ENCODE results near the gene COL26A1.
"Not testable (repeated sequence)": the region's sequence is repeated elsewhere in the genome, so short reads cannot be mapped to it uniquely, and the experiment has no call there.

The COL26A1 gene

DNA sequence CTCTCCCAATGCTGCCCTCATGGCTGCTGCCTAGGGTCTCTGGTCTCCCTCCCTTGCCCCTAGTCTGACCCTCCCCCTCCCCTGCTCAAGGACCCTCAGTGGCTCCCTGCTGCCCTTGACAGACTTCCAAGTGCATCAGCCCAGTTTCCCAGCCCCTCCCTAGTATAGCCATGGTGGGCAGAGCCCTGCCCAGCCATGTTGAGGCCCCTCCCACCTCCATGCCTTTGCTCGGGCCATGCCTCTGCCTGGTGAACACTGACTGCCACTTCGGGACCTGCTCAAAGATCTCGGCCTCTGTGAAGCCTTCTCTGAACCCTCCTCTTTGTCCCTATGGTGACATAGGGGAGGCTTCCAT, 193.2 kb downstream of the COL26A1 start:
- DNase-seq = no peak

DNA sequence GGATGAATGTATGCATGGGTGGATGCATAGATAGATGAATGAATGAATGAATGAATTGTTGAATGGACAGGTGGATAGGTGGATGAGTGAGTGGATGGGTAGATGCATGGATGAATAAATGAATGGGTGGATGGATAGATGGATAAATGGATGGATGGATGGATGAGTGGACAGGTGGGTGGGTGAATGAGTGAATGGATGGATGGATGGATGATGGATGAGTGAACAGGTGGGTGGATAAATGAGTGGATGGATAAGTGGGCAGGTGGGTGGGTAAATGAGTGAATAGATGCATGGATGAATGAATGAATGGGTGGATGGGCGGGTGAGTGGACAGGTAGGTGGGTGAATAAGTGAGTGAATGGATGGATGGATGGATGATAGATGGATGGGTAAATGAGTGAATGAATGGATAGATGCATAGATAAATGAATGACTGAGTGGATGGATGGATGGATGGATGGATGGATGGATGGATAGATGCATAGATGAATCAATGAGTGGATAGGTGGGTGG, 193.8 kb downstream of the COL26A1 start:
- DNase-seq = no peak

DNA sequence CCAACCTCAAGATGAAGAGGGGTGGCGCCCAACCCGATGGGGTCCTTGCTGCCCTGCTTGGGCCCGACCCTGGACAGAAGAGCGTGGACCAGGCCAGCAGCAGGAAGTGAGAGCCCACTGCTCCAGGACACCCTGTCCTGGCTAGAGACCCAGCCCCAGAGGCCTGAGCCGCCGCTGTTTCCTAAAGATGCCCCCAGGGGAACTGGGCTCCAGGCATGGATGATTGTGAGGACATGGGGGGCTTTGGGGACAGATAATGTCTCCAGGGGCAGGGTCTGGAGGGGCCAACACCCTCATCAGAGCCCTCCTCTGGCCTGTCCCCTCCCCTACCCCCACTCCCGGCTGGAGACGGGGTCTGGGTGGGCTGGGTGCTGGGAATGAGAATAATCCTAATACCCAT, 194.7 kb downstream of the COL26A1 start:
- DNase-seq = no peak

DNA sequence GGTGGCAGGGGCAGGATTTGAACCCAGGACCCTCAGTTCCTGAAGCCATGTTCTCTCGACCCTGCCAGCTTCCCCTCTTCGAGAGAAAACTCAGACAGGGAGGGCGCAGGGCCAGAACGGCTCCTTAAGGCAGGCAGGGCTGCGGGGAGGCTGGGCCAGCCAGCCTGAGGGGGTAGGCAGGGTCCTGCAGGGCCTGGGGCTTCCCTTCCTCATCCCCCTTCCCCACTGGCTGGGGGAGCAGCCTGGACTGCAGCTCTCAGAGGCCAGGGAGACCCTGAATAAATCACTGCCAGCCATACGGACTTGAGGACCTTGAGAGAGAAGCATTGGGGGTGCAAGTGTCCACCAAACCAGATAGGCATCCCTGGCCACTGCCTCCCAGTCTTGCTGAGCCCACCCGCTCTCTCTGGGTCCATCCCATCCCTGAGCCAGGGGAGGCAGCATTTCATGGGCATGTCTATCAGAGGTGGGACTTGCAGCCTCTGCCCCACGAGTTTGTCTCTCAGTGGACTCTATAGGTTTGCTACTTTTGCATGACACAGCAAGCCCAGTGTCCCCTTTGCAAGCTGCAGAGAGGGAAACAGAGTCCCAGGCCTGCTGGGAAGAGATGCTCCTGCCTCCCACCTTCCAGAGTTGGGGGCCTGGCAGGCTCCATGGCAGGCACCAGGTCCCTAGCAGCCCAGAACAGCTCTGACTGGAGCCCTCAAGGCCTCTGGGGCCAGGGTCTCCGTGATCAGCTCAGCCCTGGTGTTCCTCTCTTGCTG, 195.5 kb downstream of the COL26A1 start:
- DNase-seq = no peak

- no peak for DNase-seq
Measured at GRCh38 chr7:101558742-101559325, 196.2 kb downstream of the COL26A1 start.

DNA sequence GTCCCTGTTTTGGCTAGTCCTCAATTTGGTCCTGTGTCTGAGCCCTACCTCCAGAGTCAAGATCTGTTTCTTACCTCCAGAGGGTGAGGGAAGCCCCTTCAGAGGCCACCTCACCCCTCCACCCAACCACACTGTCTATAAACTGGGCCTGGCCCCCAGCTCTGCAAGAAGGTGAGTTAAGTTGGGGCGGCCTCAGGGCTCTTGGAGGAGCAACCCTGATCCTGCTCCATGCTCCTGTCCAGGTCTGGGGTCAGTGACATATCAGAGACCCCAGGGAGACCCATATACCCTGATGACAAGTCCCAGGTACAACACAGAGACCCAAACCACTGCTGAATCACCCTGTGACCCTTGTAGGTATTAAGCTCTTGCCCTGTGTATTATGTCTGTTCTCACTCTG, 196.9 kb downstream of the COL26A1 start:
- no peak for DNase-seq

DNA sequence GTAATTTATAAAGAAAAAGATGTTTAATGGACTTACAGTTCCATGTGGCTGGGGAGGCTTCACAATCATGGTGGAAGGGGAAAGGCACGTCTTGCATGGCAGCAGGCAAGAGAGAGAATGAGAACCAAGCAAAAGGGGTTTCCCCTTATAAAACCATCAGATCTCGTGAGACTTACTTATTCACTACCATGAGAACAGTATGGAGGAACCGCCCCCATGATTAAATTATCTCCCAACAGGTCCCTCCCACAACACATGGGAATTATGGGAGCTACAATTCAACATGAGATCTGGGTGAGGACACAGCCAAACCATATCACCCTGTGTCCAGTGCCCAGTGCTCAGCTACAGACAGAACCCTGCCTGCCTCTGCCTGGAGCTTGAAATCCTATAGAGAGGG, 197.3 kb downstream of the COL26A1 start:
- not testable (repeated sequence) for DNase-seq

GRCh38 chr7:101560856-101561255, 198.2 kb downstream of the COL26A1 start:
- DNase-seq = no peak

DNA sequence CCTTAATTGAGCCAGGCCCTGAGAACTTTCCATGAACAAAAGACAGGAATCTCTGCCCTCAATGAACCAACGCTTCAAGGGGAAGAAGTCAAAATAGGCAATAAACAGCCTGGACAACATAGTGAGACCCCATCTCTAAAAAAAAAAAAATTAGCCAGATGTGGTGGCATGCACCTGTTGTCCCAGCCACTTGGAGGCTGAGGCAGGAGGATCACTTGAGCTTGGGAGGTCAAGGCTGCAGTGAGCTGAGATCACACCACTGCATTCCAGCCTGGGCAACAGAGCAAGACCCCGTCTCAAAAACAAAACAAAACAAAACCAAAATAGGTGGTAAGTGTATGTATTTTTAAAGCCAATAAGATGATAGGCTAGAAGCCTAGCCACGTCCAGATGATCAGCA, 198.6 kb downstream of the COL26A1 start:
- DNase-seq = not testable (repeated sequence)

DNA sequence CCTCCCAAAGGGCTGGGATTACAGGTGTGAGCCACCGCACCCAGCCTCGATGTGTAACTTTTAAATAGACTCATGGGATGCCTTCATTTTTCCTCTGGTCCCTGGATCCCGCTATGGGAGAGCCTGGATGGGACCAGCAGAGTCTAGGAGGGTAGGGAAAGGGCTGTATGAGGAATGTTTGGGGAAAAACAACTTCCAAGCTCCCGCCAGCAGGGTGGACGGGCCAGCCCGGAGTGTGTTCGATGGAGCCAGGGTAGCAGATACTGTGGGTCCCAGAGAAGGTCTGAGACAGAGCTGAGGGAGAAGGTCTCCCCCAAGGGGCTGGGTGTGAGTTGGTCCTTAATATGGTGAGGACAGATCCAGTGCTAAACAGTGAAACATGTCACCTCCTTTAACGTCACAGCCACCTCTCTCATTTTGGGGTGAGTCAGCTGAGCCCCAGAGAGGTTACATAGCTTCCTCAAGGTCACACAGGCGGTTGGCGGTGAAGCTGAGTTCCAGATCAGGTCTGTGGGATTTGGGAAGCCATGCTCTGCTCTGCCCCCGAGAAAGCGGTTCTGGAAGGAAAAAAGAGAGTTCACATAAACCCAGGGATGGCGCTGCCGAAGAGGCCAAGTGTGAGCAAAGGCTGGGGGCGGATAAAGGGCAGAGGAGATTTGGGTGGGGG, 200.0 kb downstream of the COL26A1 start:
- no peak for DNase-seq

DNA sequence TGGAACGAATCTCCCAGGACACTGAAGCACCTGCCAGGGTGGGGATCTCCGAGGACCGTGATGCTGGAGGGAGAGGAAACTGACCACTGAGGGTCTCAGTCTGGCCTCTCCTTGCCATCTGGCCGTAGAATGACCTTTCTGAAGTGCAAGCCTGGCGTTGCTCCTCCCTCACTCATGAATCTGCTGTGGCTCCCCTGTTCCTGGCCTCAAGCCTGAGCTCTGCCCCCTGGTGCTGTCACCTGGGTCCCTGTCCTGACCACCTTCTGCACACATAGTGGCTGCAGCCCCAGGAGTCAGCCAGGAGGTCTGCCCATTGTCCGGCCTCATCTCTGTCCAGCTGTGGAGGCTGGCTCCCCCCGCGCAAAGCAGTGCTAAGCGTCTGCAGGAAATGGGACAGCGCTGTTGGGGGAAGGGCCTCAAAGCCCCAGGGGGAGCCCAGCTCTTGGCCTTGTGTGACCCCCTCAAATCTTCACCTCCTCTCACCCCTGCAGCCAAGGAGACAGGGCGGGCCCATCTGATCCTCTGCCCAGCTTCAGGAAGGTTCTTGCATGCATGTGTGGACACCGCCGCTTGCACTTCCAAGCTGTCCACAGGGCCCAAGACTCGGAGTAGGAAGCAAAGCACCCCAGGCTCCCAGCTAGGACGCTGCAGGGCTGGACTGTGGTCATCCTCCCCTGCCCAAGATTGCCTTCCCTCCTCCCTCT, 200.7 kb downstream of the COL26A1 start:
- no peak for DNase-seq

GRCh38 chr7:101563943-101564777, 201.5 kb downstream of the COL26A1 start:
- no peak for DNase-seq

DNA sequence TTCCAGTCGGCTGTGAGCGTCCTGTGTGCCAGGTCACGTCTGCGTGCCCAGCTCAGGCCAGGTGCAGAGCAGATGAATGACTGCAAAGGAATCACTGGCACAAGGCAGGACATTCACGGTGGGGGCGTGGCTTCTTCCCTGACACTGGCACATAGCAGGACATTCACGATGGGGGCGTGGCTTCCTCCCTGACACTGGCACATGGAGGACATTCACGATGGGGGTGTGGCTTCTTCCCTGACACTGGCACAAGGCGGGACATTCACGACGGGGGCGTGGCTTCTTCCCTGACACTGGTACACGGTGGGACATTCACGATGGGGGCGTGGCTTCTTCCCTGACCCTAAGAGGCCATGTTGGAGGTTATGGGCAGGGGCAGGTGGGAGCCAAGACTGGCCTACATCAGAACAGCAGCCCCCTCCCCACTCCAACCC, 202.1 kb downstream of the COL26A1 start:
- no peak for DNase-seq

GRCh38 chr7:101565601-101566209, 203.0 kb downstream of the COL26A1 start:
- DNase-seq = no peak

DNA sequence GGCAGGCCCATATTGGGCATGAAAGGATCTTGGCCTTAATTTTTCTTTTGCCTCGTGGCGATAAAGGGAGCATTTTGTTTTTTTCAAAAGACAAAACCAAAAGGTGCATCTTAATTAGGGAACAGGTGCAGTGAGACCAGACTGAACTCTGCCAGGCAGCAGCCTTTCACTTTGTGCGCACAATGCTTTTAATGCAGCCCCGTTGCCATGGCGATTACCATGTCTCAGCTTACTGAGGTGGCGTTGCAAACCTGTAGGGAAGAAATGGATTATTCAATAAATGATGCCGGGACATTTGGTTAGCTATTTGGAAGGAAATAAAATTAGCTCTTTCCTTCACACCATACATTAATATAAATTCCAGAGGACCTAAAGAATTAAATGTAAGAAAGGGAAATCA, 204.6 kb downstream of the COL26A1 start:
- no peak for DNase-seq

DNA sequence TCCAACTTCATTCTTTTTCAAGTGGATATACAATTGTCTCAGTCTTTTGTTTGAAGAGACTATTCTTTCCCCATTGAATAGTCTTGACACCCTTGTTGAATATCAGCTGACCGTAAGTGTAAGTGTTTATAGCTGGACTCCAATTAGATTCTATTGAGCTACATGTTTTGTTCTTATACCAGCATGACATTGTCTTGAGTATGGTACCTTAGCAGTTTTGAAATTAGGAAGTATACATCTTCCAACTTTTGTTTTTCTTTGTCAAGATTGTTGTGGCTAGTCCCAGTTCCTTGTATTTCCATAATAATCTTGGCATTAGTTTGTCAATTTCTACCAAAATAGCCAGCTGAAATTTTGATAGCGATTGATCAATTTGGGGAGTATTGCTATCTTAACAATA, 209.5 kb downstream of the COL26A1 start:
- no peak for DNase-seq

- no peak for DNase-seq
Measured at GRCh38 chr7:101575168-101575567, 212.5 kb downstream of the COL26A1 start.

GRCh38 chr7:101575721-101576120, 213.0 kb downstream of the COL26A1 start:
- DNase-seq = no peak

GRCh38 chr7:101576998-101577397, 214.3 kb downstream of the COL26A1 start:
- no peak for DNase-seq

GRCh38 chr7:101578552-101578951, 215.9 kb downstream of the COL26A1 start:
- DNase-seq = no peak

DNA sequence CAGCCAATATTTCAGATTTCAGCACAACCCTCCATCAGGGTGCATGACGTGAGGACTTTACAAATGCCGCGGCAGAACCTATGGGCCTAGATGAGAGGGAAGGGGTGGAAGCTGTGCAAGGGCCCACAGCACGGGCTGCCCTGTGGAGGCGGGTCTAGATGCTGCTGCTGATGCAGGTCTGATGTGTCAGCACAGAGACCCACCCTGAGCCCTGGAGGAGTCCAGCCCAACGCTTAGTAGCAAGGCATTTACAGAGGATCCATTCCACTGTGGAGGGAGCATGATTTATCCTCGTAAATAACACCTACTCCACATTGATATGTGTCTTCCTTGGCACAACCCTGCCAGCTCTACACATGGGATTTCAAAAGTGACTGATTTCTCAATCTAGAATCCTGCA, 217.9 kb downstream of the COL26A1 start:
- no peak for DNase-seq

- no peak for DNase-seq
Measured at GRCh38 chr7:101581891-101582290, 219.2 kb downstream of the COL26A1 start.
